ENCODE data around the gene SLC22A14.
"Not testable (repeated sequence)": the region's sequence is repeated elsewhere in the genome, so short reads cannot be mapped to it uniquely, and the experiment has no call there.

The SLC22A14 gene

GRCh38 chr3:38274864-38275649 is 7.0 kb upstream of the SLC22A14 start:
- no peak for DNase-seq

- no peak for DNase-seq
These were observed 6.4 kb upstream of the SLC22A14 start for GRCh38 chr3:38275658-38276057.

- no peak for DNase-seq
These were observed 5.8 kb upstream of the SLC22A14 start for GRCh38 chr3:38276081-38276916.

DNA sequence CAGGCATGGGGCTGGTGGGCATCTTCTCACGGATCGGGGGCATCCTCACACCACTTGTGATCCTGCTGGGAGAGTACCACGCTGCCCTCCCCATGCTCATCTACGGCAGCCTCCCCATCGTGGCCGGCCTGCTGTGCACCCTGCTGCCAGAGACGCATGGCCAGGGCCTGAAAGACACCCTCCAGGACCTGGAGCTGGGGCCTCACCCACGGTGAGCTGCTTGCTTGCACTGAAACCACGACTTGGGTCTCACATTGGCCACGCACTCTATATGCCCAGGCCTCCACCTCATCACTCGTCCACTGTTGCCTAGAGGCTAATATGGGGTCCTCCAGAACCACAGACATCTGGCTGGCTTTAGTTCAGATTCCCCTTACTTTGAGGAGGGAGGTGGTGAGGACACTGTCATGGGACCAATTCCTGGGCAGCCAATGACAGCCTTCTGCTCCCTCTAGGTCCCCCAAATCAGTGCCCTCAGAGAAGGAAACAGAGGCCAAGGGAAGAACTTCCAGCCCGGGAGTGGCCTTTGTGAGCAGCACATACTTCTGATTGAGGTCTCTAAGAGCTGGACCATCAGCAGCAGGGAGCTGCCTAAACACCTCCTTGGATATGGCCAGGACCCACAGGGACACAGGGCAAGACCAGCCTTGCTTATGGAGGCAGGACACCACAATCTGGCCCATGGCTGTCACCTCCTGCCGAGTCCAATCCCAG is 5.0 kb upstream of the SLC22A14 start:
- DNase-seq: no peak

- DNase-seq: no peak
These were observed 3.3 kb upstream of the SLC22A14 start for GRCh38 chr3:38278841-38279240.

GRCh38 chr3:38283810-38284755 is 2.0 kb downstream of the SLC22A14 start:
- DNase-seq: no peak

DNA sequence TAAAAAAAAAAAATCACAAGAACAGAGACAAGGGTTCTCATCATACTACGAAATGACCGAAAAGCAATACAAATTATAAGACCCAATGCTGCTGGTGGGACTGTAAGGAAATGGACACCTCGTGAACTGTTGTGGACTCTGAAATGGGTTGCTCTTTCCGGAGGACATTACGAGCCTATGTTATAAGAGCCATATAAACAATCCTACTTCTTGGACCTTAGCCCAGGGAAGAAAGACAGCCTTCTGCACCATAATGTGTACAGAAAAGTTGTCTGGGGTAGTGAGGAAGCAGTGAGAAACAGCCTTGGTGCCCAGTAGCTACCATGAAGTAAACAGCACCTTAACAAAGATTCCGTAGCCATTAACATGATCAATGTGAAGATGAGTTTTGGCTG is 2.7 kb downstream of the SLC22A14 start:
- DNase-seq: no peak

GRCh38 chr3:38289286-38290217 is 7.5 kb downstream of the SLC22A14 start:
- DNase-seq: not testable (repeated sequence)

DNA sequence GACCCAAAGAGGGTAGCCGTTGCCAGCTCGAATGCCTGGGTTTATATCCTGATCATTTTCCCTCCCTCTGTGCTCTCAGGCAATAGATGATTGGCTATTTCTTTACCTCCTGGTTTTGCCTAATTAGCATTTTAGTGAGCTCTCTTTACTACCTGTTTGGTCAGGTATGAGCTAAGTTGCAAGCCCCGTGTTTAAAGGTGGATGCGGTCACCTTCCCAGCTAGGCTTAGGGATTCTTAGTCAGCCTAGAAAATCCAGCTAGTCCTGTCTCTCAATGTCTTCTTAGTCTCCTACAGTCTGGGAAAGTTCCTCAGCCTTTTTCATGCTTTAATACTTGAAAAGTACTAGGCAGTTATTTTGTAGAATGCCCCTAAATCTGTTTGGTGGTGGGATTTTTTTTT is 15.0 kb downstream of the SLC22A14 start:
- DNase-seq: not testable (repeated sequence)

DNA sequence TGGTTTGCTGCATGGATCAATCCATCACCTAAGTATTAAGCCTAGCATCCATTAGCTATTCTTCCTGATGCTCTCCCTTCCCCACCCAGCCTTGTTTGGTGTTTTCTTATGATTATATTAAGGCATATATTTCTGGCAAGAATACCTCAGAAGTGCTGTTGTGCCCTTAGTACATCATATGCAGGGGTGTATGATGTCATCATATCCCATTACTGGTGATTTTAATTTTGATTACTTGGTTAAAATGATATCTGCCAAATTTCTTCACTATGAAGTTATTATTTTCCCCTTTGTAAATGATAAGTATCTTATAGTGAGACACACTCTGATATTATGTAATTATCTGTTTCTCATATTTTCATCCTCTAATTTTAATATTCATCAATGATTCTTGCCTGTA is 15.4 kb downstream of the SLC22A14 start:
- no peak for DNase-seq

GRCh38 chr3:38297947-38298711 is 16.0 kb downstream of the SLC22A14 start:
- DNase-seq: no peak

- no peak for DNase-seq
These were observed 24.8 kb downstream of the SLC22A14 start for GRCh38 chr3:38306941-38307340.

- DNase-seq: no peak
These were observed 25.5 kb downstream of the SLC22A14 start for GRCh38 chr3:38307599-38307998.

- DNase-seq: no peak
These were observed 26.4 kb downstream of the SLC22A14 start for GRCh38 chr3:38308456-38308855.

DNA sequence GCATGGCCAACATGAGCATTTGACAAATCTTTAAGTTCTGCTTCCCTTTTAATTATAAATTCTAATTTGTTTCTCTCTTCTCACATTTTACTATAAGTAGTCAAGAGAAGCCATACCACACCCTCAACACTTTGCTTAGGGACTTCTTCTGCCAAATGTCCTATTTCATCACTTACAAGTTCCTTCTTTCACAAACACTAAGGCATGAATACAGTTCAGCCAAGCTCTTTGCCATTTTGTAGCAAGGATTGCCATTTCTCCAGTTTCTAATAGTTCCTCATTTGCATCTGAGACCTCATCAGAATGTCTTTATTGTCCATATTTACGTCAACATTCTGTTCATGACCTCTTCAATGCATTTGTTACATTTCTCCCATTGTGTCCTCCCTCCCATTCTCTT is 29.4 kb downstream of the SLC22A14 start:
- DNase-seq: no peak

- DNase-seq: no peak
These were observed 29.8 kb downstream of the SLC22A14 start for GRCh38 chr3:38311941-38312340.

GRCh38 chr3:38312356-38312755 is 30.3 kb downstream of the SLC22A14 start:
- no peak for DNase-seq

- no peak for DNase-seq
These were observed 31.2 kb downstream of the SLC22A14 start for GRCh38 chr3:38313263-38313662.

DNA sequence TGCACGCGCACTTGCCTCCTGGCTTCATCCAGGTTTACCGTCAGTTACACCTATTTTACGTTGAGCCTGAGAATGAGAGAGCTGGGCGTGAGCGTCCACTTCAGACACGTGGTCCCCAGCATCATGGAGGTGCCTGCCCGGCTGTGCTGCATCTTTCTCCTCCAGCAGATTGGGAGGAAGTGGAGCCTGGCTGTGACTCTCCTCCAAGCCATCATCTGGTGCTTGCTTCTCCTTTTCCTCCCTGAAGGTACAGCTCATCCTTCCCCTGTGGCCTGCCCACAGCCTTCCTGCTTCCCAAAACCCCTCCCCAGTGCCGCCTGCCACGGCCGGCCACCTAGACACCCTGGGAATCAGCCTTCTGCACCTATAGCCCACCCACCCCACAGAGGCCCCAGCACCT is 31.6 kb downstream of the SLC22A14 start:
- DNase-seq: no peak

DNA sequence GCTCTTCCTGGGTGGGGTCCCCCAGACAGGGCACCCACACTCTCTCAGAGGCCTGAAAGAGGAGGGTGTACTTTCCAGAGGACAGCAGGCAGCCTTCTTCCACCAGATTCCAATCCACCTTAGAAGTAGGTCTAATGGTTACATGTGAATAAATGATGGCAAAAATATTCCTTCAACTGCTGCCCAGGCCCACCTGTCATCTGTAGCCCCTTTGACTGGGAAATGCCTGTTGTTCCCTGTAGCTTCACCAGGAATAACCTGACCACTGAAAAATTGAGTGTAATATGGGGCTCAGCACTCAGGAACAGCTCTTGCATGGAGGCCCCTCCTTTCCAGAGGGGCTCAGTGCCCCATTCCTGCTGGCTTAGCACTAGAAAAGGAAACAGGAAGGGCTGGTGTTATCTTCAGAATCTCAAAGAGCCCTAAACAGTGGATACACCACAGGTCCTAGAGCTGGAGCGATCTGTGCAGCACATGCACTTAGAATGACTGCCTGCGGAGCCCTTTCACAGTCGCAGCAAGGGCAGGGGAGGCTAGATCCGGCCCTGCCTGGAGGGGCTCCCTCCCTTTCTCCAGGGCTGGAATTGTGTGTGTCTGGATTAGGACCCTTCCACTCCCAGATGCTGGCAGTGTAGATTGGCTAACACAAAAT is 32.1 kb downstream of the SLC22A14 start:
- no peak for DNase-seq

Measured in GOT3 (cell line).